ENCODE measurements around the gene COBL.

The COBL gene

DNA sequence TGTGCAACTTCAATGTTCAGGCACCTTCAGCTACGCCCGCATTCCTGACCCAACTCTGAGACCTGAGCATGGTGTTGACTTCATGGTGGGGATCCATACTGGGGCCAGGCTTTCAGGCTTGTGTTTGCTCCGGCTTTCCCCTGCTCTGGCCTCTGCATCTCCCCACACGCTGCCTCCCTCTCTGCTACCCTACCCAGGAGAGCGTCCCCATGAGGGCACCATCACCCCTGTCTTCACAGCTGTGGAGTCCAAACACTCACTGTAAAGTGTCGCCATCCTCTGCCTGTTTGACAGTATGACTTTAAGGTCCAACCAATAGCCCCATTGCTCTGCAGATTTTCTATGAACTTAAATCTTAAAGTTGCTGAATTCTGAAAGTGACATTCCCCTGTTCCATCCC, 334.9 kb downstream of the COBL start:
- TF ChIP-seq, protein P1, sequence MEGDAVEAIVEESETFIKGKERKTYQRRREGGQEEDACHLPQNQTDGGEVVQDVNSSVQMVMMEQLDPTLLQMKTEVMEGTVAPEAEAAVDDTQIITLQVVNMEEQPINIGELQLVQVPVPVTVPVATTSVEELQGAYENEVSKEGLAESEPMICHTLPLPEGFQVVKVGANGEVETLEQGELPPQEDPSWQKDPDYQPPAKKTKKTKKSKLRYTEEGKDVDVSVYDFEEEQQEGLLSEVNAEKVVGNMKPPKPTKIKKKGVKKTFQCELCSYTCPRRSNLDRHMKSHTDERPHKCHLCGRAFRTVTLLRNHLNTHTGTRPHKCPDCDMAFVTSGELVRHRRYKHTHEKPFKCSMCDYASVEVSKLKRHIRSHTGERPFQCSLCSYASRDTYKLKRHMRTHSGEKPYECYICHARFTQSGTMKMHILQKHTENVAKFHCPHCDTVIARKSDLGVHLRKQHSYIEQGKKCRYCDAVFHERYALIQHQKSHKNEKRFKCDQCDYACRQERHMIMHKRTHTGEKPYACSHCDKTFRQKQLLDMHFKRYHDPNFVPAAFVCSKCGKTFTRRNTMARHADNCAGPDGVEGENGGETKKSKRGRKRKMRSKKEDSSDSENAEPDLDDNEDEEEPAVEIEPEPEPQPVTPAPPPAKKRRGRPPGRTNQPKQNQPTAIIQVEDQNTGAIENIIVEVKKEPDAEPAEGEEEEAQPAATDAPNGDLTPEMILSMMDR (conservative IDR thresholded peaks at IDR 0.05; ENCODE audit: low read depth, low read length) = no peak
- H3K4me3 ChIP-seq (ENCODE audit: low read depth, low read length) = no peak overlapping the region
- no peak for DNase-seq (ENCODE audit: low read depth)

DNA sequence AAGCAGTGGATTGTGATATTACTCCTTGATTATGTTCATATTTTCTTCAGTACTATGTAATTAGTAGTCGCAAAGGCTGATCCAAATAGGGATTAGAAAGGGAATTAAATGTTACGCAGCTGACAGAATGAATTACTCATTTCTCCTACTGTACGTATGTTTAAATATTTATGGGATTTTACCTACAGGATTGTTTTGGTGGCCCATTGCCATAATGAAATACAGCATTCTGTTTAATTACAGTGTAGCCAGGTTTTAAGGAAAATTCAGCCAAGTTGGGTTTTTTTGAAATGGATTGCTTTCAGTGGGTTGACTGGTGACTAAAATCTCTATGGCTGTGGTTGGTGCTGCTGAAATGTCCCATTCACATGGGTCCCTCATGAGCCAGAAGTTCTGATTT, 336.2 kb downstream of the COBL start:
- TF ChIP-seq, protein P1 (conservative IDR thresholded peaks at IDR 0.05; ENCODE audit: low read depth, low read length) = no peak
- H3K4me3 ChIP-seq (ENCODE audit: low read depth, low read length) = no peak overlapping the region
- DNase-seq (ENCODE audit: low read depth) = no peak

DNA sequence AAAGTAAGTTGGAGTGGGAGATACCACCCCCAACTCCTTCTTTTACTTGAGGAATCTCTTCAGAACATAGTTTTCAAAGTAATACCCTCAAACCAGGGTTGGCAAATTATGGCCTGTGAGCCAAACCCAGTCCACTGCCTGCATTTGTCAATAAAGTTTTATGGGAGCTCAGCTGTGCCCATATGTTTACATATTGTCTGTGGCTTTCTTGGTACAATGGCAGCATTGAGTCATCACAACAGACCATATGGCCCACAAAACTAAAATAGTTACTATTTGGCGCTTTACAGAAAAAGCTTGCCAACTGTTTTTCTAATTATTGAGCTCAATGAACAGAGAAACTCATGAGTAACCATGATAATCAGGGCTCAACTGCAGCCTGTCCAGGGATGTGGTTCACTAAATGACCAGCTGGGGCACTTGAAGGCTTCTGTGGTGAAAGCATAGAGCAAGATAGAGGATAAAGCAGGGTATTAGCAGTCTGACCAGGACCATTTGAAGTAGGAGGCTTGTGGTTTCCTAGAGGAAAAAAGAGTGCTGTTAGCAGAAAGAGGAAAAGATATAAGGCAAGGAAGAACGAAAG, 337.9 kb downstream of the COBL start:
- TF ChIP-seq, protein P1 (conservative IDR thresholded peaks at IDR 0.05; ENCODE audit: low read depth, low read length) = peak; percentile 35
- H3K4me3 ChIP-seq (ENCODE audit: low read depth, low read length) = no peak overlapping the region
- DNase-seq (ENCODE audit: low read depth) = peak; percentile 27

DNA sequence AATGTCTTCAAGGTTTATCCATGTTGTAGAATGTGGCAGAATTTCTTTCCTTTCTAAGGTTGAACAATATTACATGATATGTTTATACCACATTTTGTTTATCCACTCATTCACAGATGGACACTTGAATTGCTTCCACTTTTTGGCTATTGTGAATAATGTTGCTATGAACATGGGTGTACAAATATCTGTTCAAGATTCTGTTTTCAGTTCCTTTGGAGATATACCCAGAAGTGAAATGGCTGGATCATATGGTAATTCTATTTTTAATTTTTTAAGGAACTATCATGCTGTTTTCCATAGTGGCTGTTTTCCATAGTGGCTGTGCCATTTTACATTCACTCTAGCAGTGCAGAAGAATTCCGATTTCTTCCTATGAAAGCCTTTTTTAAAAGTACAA, 339.2 kb downstream of the COBL start:
- H3K4me3 ChIP-seq (ENCODE audit: low read depth, low read length) = no peak overlapping the region
- DNase-seq (ENCODE audit: low read depth) = no peak
- TF ChIP-seq, protein P1 (conservative IDR thresholded peaks at IDR 0.05; ENCODE audit: low read depth, low read length) = no peak

DNA sequence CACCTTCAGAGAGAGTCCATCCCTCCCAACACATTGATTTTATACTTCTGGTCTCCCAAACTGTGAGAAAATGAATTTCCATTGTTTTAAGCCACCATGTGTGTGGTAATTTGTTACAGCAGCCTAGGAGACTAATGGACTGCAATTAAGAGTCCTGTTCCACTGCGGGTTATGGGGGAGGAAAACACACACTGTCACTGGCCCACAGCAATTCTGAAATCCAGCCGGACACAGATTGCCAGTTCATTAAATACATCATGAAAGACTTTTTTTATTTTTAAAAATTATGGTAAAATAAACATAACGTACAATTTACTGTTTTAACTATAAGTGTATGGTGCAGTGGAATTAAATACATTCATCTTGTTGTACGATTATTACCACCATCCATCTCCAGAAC, 340.5 kb downstream of the COBL start:
- H3K4me3 ChIP-seq (ENCODE audit: low read depth, low read length) = no peak overlapping the region
- DNase-seq (ENCODE audit: low read depth) = no peak
- TF ChIP-seq, protein P1 (conservative IDR thresholded peaks at IDR 0.05; ENCODE audit: low read depth, low read length) = no peak

DNA sequence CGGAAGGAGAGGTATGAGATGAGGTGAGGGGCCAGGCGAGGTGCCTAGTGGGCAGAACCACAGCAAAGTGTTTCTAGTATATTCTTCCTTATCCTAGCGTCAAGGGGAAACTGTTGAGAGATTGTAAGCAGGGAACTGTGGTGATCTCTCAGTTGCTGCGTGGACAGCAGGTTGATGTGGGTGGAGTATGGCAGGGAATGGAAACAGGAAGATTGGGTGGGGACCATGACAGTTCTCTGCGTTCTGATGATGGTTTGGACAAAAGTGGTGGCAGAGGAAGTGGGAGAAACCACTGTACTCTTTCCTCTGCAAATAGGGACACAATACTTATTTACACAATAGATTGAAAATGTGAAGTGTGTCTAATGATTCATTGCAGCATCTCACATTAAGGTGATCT, 342.4 kb downstream of the COBL start:
- TF ChIP-seq, protein P1 (conservative IDR thresholded peaks at IDR 0.05; ENCODE audit: low read depth, low read length) = no peak
- no peak overlapping the region for H3K4me3 ChIP-seq (ENCODE audit: low read depth, low read length)
- DNase-seq (ENCODE audit: low read depth) = no peak

DNA sequence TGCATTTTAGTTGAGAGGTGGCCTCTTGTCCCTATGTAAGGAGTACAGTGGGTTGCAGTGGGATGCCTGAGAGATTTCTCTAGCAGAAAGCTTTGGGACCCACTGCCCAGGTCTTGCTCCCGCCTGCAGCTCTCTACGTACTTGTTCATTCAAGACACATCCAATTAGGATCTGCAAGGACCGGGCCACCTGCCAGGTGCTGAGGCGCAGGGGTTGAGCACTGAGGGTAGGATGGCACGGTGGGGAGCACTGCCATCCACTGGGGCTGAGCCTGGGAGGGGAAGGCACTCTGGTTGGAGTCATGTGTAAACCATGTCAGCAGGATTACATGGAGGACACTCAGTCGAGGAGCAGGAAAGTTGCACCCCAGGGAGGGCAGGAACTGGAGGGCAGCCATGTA, 342.8 kb downstream of the COBL start:
- no peak for DNase-seq (ENCODE audit: low read depth)
- TF ChIP-seq, protein P1 (conservative IDR thresholded peaks at IDR 0.05; ENCODE audit: low read depth, low read length) = no peak
- H3K4me3 ChIP-seq (ENCODE audit: low read depth, low read length) = no peak overlapping the region

Measured in choroid plexus epithelial cell (primary cell).